CD4-positive, CD25-positive, alpha-beta regulatory T cell (primary cell): ENCODE measurements around the gene DDX5. TPM values are rescaled to one million over a fixed set of nuclear protein-coding genes. Genes with fewer than 3 reads are reported as not detected.
"Not testable (repeated sequence)": the region's sequence is repeated elsewhere in the genome, so short reads cannot be mapped to it uniquely, and the experiment has no call there.

ENCODE experiments used
- ATAC-seq, 2 donors: fragments of 150-1000 bp; cut with Tn5 transposase; one replicate each; pipeline ENCODE4 v1.10.0; 2021; ENCODE audit warnings: low read depth in 2 of 2, moderate number of reproducible peaks in 2 of 2, moderate library complexity in 1 of 2
- DNase-seq, 3 donors: peaks; one replicate each; pipeline versions ENCODE4 v3.0.0 to v3.0.0-alpha.2; 2012 to 2022; ENCODE audit warnings: mixed read lengths in 1 of 3
- H3K27ac ChIP-seq: one replicate; pipeline ENCODE4 v1.7.0; 2013; ENCODE audit warnings: mild to moderate bottlenecking, low read length; ENCODE audit not compliant: insufficient read depth, poor library complexity, severe bottlenecking
- H3K27me3 ChIP-seq: one replicate; pipeline ENCODE4 v1.7.0; 2013; ENCODE audit warnings: low read length; ENCODE audit not compliant: control insufficient read depth, insufficient read depth
- H3K36me3 ChIP-seq: one replicate; pipeline ENCODE4 v1.7.0; 2013; ENCODE audit warnings: mild to moderate bottlenecking, low read length, moderate library complexity; ENCODE audit not compliant: control insufficient read depth, insufficient read depth
- H3K4me1 ChIP-seq: 2 replicates; pipeline ENCODE4 v1.7.0; 2013; ENCODE audit warnings: mild to moderate bottlenecking, low read length; ENCODE audit not compliant: insufficient read depth, control insufficient read depth, poor library complexity, severe bottlenecking
- H3K4me3 ChIP-seq: one replicate; pipeline ENCODE4 v1.7.0; 2013; ENCODE audit warnings: low read depth, mild to moderate bottlenecking, low read length, moderate library complexity
- H3K9me3 ChIP-seq, 2 experiments: 1 replicate in 1 of 2; 2 replicates in 1 of 2; pipeline ENCODE4 v1.7.0; 2013; ENCODE audit warnings: low read length in 2 of 2, mild to moderate bottlenecking in 1 of 2, moderate library complexity in 1 of 2; ENCODE audit not compliant: control insufficient read depth in 2 of 2
- H3K27ac Mint-ChIP-seq, 3 donors: one replicate each; pipeline ENCODE4 v1.8.0; 2020 to 2022; ENCODE audit warnings: mild to moderate bottlenecking in 3 of 3, mixed read lengths in 3 of 3, moderate library complexity in 2 of 3
- H3K27me3 Mint-ChIP-seq: one replicate; pipeline ENCODE4 v1.8.0; 2022; ENCODE audit warnings: mild to moderate bottlenecking, mixed read lengths
- H3K36me3 Mint-ChIP-seq: one replicate; pipeline ENCODE4 v1.8.0; 2020; ENCODE audit warnings: mixed read lengths
- H3K4me1 Mint-ChIP-seq, 4 donors: one replicate each; pipeline ENCODE4 v1.8.0; 2020 to 2022; ENCODE audit warnings: mixed read lengths in 4 of 4, mild to moderate bottlenecking in 1 of 4
- H3K4me3 Mint-ChIP-seq, 4 donors: one replicate each; pipeline ENCODE4 v1.8.0; 2020 to 2022; ENCODE audit warnings: mild to moderate bottlenecking in 4 of 4, mixed read lengths in 4 of 4, moderate library complexity in 3 of 4
- H3K9me3 Mint-ChIP-seq, 7 donors: one replicate each; pipeline ENCODE4 v1.8.0; 2020 to 2022; ENCODE audit warnings: mixed read lengths in 7 of 7, mild to moderate bottlenecking in 3 of 7, moderate library complexity in 2 of 7
- polyA plus RNA-seq, 4 donors: library from polyadenylated mRNA; unstranded; fragments of 300-500 nt; fragmentation: Illumina TruSeq; gene quantifications; one replicate each; pipeline ENCODE4 v1.2.3, GENCODE V29; 2021
- total RNA-seq: library from RNA; stranded (reverse); gene quantifications from one replicate; pipeline ENCODE4 v1.2.3, GENCODE V29; 2022

DDX5 gene
- total and polyA plus RNA-seq, 5 donors from 2014 or later = 887 to 2,976 (median 1,090) TPM

DNA sequence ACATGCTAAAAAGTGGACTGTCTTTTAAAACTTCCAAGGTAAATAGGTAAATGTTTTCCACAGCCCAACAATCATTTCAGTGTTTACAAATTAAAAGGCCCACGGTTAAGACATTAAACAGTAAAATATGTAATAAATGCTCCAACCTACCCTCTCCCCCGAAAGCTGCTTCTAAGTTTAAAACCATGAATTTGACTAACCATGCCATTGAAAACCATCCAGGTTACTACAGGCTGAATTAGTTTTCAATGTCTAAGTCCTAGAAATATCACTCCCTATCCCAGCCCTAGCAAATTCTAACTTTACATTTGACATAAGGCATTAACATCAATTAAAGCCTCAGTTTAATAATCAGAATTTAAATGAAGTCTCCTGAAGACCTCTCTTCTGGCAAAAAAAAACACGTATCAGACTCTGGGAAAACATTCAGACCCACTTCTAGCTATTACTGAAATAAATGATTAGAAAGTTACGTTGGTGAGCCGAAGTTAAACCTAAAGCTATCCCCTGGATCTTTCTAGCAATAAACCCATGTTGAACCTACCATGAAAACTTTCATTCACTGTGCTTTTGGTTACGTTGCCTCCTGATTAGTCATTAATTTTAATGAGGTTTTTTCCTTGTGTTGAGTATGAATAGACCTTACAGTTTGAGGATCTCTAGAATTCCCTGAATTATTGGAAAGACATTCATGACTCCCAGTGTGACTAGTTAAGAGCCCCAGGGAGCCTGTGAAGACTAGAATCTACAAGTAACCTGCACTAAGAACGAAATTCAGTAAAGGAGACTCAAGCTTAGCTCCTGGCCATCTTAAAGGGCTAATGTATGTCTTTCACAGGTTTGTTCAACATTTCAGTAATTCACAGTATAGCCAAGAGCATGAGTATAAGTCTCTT is 7.5 kb downstream of the DDX5 start:
- peaks cover 12% of the 10 kb centered on the region for H3K27me3 Mint-ChIP-seq
- peak overlapping the region; percentile 45 to 98 (median 72) for H3K4me3 Mint-ChIP-seq
- H3K4me1 Mint-ChIP-seq = peaks cover 44 to 95% (median 77%) of the 10 kb centered on the region in 4 donors
- peaks cover 51% of the 10 kb centered on the region for H3K36me3 Mint-ChIP-seq
- Histone ChIP-seq H3K27ac (peak overlapping the region; percentile 91), H3K4me3 (no peak overlapping the region), H3K4me1 (peaks cover 55% of the 10 kb centered on the region), H3K9me3 (no peaks in the 10 kb centered on the region), H3K36me3 (peaks cover 50% of the 10 kb centered on the region), H3K27me3 (no peaks in the 10 kb centered on the region)
- no peaks in the 10 kb centered on the region for H3K9me3 Mint-ChIP-seq
- H3K27ac Mint-ChIP-seq = peak overlapping the region; percentile 85 to 99 (median 99)
- peak in 1 of 3 donors; percentile 29 for DNase-seq
- ATAC-seq = no peak

DNA sequence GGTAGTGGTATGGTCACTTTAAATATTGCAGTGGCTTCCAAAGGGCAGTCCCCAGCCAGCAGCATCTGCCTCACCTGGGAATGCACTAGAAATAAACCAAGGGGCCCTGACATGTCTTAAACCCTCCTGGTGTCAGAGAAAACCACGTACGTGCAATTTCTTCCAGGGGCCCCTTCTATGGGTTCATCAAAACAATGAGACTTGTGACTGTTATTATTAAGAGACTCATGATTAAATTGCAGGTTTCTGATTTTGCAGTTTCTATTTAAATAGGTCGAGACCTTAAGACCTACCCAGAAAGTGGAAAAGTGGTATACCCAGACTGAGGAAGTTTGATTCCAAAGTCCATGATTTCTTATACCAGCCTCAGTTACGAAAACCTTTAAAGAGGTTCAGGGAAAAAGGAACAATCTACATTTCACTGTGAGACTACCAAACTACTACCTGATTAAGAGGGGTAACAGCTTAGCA is 8.5 kb downstream of the DDX5 start:
- peaks cover 45% of the 10 kb centered on the region for H3K36me3 ChIP-seq
- DNase-seq (no peak), ATAC-seq (peak in 1 of 2 donors; percentile 1)
- peak overlapping the region; percentile 91 for H3K27ac ChIP-seq
- peak overlapping the region; percentile 92 for H3K4me3 ChIP-seq
- peaks cover 46 to 92% (median 74%) of the 10 kb centered on the region in 4 donors for H3K4me1 Mint-ChIP-seq
- peak overlapping the region; percentile 88 to 100 (median 99) for H3K4me3 Mint-ChIP-seq
- peaks cover 12% of the 10 kb centered on the region for H3K27me3 Mint-ChIP-seq
- peaks cover 45% of the 10 kb centered on the region for H3K36me3 Mint-ChIP-seq
- peak overlapping the region; percentile 85 to 99 (median 99) for H3K27ac Mint-ChIP-seq
- peaks cover 49% of the 10 kb centered on the region for H3K4me1 ChIP-seq
- no peaks in the 10 kb centered on the region for H3K27me3 ChIP-seq
- no peaks in the 10 kb centered on the region for H3K9me3 Mint-ChIP-seq
- no peaks in the 10 kb centered on the region for H3K9me3 ChIP-seq

GRCh38 chr17:64496786-64497564 is 9.1 kb downstream of the DDX5 start, which contains the start of gene POLG2:
POLG2 (minus strand) TSS chr17:64497054; CDS start chr17:64496968, 86 bp downstream.
- H3K4me1 Mint-ChIP-seq = peaks cover 49 to 89% (median 70%) of the 10 kb centered on the region in 4 donors
- no peaks in the 10 kb centered on the region for H3K27me3 ChIP-seq
- H3K36me3 ChIP-seq = peaks cover 42% of the 10 kb centered on the region
- H3K4me3 ChIP-seq = peak within 1 kb of the TSS; percentile 92
- peaks cover 42% of the 10 kb centered on the region for H3K36me3 Mint-ChIP-seq
- H3K9me3 ChIP-seq = no peaks in the 10 kb centered on the region
- H3K27ac Mint-ChIP-seq = peak within 1 kb of the TSS; percentile 85 to 99 (median 99)
- peaks cover 12% of the 10 kb centered on the region for H3K27me3 Mint-ChIP-seq
- peak within 1 kb of the TSS; percentile 88 to 100 (median 99) for H3K4me3 Mint-ChIP-seq
- peaks cover 46% of the 10 kb centered on the region for H3K4me1 ChIP-seq
- peak within 1 kb of the TSS; percentile 91 for H3K27ac ChIP-seq
- peak; percentile 93 to 98 (median 96) for DNase-seq
- peak; percentile 85 to 88 for ATAC-seq
- no peaks in the 10 kb centered on the region for H3K9me3 Mint-ChIP-seq

GRCh38 chr17:64496348-64496785 is 9.7 kb downstream of the DDX5 start:
- peak overlapping the region; percentile 85 to 99 (median 99) for H3K27ac Mint-ChIP-seq
- Histone ChIP-seq H3K27me3 (no peaks in the 10 kb centered on the region), H3K4me3 (peak overlapping the region; percentile 90), H3K27ac (peak overlapping the region; percentile 91), H3K4me1 (peaks cover 40% of the 10 kb centered on the region), H3K9me3 (no peaks in the 10 kb centered on the region), H3K36me3 (peaks cover 42% of the 10 kb centered on the region)
- DNase-seq (peak in 1 of 3 donors; percentile 34), ATAC-seq (no peak)
- H3K4me1 Mint-ChIP-seq = peaks cover 49 to 86% (median 64%) of the 10 kb centered on the region in 4 donors
- peak overlapping the region; percentile 88 to 100 (median 99) for H3K4me3 Mint-ChIP-seq
- H3K9me3 Mint-ChIP-seq = no peaks in the 10 kb centered on the region
- peaks cover 40% of the 10 kb centered on the region for H3K36me3 Mint-ChIP-seq
- peaks cover 12% of the 10 kb centered on the region for H3K27me3 Mint-ChIP-seq

DNA sequence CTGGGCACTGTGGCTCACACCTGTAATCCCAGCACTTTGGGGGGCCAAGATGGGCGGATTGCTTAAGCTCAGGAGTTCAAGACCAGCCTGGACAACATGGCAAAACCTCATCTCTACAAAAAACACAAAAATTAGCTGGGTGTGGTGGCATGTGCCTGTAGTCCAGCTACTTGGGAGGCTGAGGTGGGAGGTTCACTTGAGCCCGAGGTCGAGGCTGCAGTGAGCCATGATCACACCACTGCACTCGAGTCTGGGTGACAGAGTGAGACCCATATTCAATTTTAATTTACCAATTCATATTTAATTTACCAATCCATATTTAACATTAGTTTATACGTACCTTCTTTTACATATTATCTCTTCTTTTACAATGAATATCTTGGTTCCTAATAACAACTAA is 10.8 kb downstream of the DDX5 start:
- peak overlapping the region; percentile 57 for H3K4me3 ChIP-seq
- peaks cover 37% of the 10 kb centered on the region for H3K4me1 ChIP-seq
- H3K36me3 ChIP-seq = peaks cover 42% of the 10 kb centered on the region
- Mint-ChIP-seq H3K27ac (peak overlapping the region in 1 of 3 donors; percentile 60), H3K4me3 (peak overlapping the region in 3 of 4 donors; percentile 85 to 100 (median 100)), H3K4me1 (peaks cover 44 to 79% (median 56%) of the 10 kb centered on the region in 4 donors), H3K27me3 (peaks cover 12% of the 10 kb centered on the region), H3K36me3 (peaks cover 35% of the 10 kb centered on the region)
- DNase-seq, H3K27ac ChIP-seq, H3K9me3 Mint-ChIP-seq, H3K9me3 ChIP-seq, ATAC-seq, H3K27me3 ChIP-seq: not testable (repeated sequence)

- H3K9me3 Mint-ChIP-seq = no peaks in the 10 kb centered on the region
- H3K4me1 ChIP-seq = peaks cover 37% of the 10 kb centered on the region
- no peak for ATAC-seq
- H3K27me3 Mint-ChIP-seq = peaks cover 12% of the 10 kb centered on the region
- H3K36me3 Mint-ChIP-seq = peaks cover 27% of the 10 kb centered on the region
- H3K9me3 ChIP-seq = no peaks in the 10 kb centered on the region
- DNase-seq = no peak
- H3K4me3 Mint-ChIP-seq = peak overlapping the region; percentile 66 to 80 (median 76)
- H3K4me1 Mint-ChIP-seq = peaks cover 34 to 68% (median 47%) of the 10 kb centered on the region in 4 donors
- no peaks in the 10 kb centered on the region for H3K27me3 ChIP-seq
- H3K27ac Mint-ChIP-seq = peak overlapping the region in 2 of 3 donors; percentile 8 to 44
- no peak overlapping the region for H3K27ac ChIP-seq
- H3K4me3 ChIP-seq = peak overlapping the region; percentile 27
- H3K36me3 ChIP-seq = peaks cover 42% of the 10 kb centered on the region
Measured at GRCh38 chr17:64494121-64494520, 12.0 kb downstream of the DDX5 start.

- Histone ChIP-seq H3K9me3 (no peaks in the 10 kb centered on the region), H3K36me3 (peaks cover 44% of the 10 kb centered on the region), H3K4me1 (peaks cover 31% of the 10 kb centered on the region), H3K27ac (peak overlapping the region; percentile 58), H3K4me3 (peak overlapping the region; percentile 51), H3K27me3 (no peaks in the 10 kb centered on the region)
- Mint-ChIP-seq H3K27me3 (peaks cover 7% of the 10 kb centered on the region), H3K4me1 (peaks cover 20 to 55% (median 35%) of the 10 kb centered on the region in 4 donors), H3K4me3 (peak overlapping the region in 2 of 4 donors; percentile 82 to 88), H3K36me3 (peaks cover 28% of the 10 kb centered on the region), H3K9me3 (no peaks in the 10 kb centered on the region), H3K27ac (peak overlapping the region in 2 of 3 donors; percentile 32 to 39)
- DNase-seq = peak; percentile 36 to 77 (median 65)
- ATAC-seq = no peak
Measured at GRCh38 chr17:64492481-64493109, 13.5 kb downstream of the DDX5 start.
